ENCODE measurements around the gene EML3.
A peak's percentile ranks its signal among the peaks of the same experiment; 100 is the strongest.
"Not testable (repeated sequence)": the region's sequence is repeated elsewhere in the genome, so short reads cannot be mapped to it uniquely, and the experiment has no call there.

EML3 gene, protein sequence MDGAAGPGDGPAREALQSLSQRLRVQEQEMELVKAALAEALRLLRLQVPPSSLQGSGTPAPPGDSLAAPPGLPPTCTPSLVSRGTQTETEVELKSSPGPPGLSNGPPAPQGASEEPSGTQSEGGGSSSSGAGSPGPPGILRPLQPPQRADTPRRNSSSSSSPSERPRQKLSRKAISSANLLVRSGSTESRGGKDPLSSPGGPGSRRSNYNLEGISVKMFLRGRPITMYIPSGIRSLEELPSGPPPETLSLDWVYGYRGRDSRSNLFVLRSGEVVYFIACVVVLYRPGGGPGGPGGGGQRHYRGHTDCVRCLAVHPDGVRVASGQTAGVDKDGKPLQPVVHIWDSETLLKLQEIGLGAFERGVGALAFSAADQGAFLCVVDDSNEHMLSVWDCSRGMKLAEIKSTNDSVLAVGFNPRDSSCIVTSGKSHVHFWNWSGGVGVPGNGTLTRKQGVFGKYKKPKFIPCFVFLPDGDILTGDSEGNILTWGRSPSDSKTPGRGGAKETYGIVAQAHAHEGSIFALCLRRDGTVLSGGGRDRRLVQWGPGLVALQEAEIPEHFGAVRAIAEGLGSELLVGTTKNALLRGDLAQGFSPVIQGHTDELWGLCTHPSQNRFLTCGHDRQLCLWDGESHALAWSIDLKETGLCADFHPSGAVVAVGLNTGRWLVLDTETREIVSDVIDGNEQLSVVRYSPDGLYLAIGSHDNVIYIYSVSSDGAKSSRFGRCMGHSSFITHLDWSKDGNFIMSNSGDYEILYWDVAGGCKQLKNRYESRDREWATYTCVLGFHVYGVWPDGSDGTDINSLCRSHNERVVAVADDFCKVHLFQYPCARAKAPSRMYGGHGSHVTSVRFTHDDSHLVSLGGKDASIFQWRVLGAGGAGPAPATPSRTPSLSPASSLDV

DNA sequence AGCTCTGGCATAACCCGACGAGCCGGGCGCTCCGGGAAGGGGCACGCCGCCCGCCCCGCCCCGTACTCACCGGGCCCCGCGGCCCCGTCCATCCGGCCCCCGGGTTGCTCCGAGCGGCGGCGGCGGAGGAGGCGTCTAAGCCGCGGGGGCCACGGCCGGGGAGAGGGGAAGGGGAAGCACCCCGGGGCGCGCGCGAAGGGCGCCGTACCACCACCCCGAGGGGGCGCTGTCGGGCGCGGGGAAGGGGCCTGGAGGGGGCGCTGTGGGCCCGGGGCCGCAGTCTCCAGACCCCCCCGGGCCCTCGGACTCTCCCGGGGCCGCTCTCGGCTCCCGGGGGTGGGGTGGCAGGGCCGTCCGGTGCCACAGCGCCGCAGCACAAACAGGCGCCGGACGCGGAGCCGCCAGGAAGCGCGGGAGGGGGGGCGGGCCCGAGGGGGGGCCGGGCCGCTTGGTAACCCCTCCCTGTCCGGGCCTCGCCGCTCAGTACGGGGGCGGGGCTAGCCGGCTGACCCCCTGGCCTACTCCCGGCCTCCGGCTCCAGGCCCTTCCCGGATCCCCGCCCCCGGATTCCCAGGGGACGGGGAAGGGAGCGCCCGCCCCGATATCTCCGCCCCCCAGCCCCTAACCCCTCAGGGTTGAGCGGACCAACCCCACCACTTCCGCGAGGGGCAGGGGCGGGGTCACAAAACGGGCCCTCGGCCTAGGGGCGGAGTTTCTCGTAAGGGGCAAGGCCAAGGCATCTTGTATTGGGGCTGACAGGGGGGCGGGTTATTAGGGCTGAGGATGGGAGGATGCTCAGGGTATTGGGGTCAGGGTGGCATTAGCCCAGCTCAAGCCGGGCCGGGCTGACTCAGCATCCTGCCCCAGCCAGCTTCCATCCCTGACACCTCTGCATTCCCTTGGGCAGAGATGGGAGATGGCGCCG is at the start of gene EML3, which contains the start of gene ROM1:
Gene EML3 (minus strand): TSS at position 410 of the 925 bp plus-strand sequence. CDS start 318 bp downstream, at position 92.
Gene ROM1 (plus strand): TSS at position 892 of the 925 bp plus-strand sequence. CDS start 25 bp downstream, at position 917.
- DNase-seq (ENCODE audit: low read depth) = peak; percentile 87

DNA sequence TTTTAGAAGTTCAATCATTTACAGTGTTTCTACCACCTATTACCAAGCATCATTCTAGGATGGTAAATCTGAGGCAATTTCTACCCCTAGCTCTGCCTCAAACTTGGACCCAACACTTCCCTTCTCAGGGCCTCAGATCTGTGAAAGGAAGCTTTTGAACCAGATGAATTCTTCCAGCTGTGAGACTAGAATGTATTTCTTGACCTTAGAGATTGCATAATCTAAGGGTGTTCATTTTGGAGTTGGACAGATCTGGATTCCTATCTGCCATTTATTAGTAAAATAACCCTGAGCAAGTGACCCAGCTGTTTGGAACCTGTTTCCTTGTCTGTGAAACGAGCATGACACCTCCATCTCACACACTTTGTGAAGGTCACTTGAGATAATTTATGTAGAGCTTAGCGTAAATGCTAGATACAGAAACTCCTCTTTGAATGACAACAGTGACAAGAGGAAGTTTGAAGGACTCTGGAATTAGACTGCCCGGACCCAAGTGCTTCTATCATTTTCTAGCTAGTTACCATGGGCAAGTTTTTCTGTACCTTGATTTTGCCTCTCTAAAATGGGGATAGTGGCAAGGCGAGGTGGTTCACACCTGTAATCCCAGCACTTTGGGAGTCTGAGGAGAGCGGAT is 44.3 kb upstream of the EML3 start:
- DNase-seq (ENCODE audit: low read depth) = no peak

DNA sequence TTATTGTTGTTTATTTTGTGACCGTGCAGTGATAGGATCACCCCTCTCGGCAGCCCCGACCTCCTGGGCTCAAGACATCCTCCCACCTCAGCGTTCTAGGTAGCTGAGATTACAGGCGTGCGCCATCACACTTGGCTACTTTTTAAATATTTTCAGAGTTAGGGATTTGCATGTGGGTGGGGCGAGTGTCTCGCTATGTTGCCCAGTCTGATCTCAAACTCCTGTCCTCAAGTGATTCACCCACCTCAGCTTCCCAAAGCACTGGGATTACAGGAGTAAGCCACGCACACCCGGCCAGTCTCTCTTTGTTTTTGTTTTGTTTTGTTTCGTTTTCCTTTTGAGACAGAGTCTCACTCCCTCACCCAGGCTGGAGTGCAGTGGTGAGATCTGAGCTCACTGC is 41.7 kb upstream of the EML3 start:
- DNase-seq (ENCODE audit: low read depth) = no peak

DNA sequence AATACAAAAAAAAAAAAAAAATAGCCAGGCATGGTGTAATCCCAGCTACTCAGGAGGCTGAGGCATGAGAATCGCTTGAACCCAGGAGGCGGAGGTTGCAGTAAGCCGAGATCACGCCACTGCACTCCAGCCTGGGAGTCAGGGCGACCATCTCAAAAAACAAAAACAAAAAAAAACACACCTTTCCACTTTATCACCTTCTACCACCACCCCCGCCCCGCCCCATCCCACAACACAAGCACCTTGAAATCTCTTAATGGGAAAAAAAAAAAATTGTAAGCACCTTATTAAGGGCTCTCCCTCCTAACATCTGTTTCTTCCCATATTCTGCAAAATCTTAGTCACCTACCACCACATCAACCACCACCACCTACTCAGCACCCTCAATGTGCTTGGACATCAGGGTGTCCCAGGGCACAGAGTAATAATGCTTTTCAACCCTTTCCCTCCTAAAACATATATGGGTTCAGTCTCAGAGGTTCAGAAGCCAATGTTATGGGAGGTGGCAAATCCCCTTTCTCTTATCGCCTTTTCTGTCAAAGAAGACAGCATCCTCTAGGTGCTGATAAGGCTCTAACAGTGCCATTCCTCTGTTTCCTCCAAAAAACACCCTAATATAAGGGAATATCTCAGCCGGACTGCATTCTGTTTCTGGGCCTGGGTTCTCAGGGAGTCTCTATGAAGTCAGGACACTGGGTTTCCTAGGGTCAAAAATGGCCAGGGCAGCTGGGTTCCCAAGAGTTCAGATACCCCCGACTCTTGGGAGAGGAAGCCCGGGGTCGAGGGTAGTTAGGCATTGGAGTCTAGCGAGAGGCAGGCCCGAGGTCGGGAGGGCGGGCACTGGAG is 39.8 kb upstream of the EML3 start:
- no peak for DNase-seq (ENCODE audit: low read depth)

DNA sequence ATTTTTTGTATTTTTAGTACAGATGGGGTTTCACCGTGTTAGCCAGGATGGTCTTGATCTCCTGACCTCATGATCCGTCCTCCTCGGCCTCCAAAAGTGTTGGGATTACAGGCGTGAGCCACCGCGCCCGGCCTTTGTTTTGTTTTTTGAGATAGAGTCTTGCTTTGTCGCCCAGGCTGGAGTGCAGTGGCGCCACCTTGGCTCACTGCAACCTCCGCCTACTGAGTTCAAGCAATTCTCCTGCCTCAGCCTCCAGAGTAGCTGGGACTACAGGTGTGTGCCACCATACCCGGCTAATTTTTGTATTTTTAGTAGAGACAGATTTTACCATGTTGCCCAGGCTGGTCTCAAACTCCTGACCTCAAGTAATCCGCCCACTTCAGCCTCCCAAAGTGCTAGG is 37.7 kb upstream of the EML3 start:
- DNase-seq (ENCODE audit: low read depth) = not testable (repeated sequence)

DNA sequence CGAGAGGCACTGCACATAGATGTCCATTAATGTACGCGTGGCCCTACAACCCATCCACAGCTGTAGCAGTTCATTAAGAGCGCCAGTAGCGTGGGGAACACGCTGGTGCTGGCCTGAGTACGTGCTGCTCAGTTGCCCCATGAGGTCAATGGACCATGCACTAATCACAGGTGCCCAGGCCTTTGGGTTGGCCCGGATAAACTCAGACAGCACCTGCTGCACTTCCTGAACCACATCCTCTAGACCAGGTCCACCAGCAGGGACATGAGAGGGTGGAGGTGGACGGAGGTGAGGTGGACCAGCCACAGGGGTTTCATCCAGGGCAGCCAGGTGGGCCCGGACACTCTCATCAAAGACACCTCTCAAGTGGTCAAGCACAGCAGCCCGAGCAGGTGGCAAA is 36.9 kb upstream of the EML3 start:
- no peak for DNase-seq (ENCODE audit: low read depth)

DNA sequence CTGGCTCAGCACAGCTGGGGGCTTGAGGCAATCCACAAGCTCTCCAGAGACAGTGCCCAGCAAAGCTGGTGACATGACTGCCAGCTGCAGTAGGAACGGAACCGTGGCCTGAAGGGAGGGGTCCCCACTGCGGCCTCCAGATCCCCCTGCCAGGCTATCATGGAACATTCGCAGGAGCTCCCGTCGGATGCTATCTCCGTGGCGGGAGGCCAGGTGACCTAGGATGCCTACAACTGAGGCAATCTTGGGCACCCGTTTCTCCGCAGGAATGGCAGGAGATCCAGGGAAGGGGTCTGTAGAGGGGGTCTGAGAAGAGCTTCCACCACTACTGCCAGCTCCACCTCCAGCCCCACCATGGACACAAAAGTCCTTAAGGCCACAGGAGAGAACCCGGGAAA is 36.4 kb upstream of the EML3 start:
- no peak for DNase-seq (ENCODE audit: low read depth)

DNA sequence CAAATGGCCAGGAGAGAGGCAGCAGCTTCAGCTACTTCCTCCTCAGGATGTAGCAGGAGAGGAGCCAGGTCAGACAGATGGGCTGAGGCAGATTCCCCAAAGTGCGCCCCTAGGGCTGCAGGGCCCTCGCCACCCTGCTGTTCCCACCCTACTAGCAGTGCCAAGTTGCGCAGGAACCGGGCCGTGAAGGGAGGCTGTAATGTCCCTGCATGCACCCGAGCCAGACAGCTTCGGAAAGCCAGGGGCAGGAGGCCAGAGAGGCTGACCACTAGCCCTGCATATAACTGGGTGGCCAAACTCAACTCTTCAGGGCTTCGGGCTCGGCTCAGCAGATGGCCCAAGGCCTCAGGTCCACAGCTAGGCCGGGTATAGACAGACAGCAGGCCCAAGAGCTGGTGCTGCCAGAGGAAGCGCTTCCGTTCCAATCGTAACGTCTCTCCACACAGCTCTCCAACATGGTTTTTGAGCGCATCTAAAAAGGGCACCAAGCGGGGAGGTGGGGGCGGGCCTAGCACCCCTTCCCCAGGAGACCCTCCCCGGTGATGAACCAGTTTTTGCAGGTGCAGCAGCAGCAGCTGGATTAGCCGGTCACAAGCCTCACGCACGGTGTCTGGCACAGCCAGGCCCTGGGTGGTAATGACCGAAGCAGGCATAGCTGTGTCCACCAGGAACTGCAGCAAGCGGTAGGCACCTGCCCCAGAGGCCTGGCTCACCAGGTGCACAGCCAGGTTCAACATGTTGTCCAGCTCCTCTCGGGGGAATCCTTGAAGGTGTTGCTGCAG is 35.8 kb upstream of the EML3 start:
- no peak for DNase-seq (ENCODE audit: low read depth)

DNA sequence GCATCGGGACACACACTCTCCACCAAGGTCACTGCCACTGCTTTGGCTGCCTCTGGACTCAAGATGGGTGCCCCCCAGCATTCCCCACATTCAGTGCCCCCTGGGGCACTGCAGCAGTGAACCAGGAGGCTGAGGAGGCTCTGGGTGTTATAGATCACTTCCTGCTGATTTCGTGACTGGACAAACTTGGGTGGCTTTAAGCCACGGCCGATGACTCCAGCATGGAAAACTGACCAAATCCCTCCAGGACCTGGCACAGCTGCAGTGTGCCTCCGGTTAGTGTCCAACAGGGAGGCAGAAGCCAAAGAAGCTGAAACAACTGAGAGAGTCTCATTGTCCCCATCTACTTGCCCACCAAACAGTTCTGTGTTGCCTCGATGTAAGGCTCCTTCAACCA is 35.0 kb upstream of the EML3 start:
- DNase-seq (ENCODE audit: low read depth) = no peak

DNA sequence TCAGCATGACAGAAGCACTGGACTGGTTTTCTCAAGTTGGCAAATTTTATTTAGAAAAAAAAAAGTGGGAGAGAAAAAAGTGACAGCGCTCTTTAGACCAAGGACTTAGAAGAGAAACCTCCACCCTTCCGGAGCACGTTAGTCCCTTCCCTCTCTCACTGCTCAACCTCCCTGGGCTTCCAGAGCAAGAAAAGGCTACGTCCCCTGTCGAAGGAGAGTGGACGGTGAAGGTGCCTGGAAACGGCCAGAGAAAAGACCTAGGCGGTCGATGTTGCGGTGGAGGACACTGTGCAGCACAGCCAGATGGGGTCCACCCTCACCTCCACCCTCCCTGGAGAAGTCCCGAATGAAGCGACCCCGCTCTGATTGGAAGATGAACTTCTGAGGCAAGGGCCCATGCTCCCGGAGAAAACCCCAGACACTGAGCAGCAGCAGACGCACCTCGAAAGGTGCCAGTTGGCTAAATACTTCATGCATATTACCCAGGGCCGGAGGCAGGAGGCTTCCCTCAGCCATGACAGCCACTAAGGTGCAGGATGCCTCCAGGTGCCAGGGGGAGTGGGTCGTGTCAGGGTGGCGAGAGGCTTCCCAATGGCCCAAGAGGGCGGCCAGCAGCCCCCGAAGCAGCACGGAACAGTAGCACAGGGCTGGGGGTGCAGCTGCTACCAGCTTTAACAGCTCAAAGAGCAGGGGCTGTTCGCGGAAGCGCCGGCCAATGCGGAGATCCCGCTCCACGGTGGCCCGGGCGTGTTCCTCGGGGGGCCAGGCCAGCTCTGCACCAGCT is 34.4 kb upstream of the EML3 start:
- DNase-seq (ENCODE audit: low read depth) = no peak

DNA sequence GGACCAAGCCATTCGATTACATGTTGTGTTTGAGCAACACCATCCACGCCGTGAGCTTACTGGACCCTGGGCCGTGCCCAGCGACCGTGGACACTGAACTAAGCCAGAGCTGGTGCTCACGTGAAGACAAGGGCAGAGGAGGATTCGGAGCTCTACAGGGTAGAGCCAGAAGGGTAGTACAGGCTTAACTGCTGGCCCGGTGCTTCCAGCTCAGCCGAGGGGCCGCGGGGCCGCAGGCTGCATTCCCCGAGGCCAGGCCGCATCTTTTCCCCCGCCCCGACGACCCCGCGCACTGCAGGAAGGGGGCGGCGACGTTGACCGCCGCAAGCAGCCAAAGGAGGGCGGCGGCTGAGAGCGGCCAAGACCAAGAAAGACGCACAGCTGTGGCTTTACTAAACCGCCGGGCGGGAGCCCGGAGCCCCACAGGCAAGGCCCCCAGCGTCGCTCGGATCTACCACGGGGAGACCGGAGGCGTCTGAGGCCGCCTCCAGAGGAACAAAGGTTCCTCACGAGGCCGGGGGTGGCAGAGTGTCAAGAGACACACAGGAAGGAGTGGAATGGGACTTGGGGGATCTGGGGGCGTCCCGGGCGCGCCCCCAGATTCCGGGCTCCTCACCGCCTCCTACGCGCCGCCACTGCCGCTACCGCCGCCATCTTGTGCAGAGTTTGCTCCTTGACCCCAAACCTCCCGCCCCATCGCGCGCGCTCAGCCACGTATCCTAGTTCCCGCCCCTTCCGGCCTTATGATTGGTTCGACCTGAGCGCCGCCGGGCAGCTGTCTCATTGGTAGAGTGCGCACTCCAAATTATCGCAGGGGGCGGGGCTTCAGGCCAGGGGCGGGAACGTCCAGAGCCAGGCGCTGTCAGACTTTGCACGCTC is 33.6 kb upstream of the EML3 start, which contains the start of gene GANAB:
Gene GANAB (minus strand): TSS at position 668 of the 879 bp plus-strand sequence. CDS start 14 bp downstream, at position 654.
- DNase-seq (ENCODE audit: low read depth) = peak; percentile 99

DNA sequence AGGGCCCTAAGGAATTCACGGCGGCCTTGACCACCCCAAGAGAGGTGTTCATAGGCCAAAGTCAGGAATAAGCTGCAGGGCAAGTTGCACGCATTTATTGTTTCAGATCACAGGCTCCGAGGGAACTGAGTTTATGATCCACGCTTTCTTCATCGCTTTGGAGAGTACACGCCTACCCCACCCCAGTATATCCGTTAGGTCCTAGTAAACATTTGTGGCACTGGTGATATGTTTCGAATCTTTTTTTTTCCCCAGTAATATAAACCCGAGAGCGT is 33.0 kb upstream of the EML3 start:
- DNase-seq (ENCODE audit: low read depth) = no peak

DNA sequence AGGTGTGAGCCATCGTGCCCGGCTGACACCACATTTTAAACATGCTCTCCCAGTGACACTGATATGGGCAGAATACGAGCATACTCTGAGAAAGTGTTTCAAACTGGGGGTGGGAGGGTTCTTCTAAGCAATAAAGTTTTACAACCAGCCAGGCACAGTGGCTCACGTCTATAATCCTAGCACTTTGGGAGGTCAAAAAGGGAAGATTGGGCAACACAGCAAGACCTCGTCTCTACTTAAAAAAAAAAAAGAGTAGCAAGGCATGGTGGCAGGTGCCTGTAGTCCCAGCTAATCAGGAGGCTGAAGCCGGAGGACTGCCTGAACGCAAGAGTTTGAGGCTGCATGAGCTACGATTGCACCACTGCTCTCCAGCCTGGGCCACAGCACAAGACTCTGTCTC is 31.6 kb upstream of the EML3 start:
- no peak for DNase-seq (ENCODE audit: low read depth)

DNA sequence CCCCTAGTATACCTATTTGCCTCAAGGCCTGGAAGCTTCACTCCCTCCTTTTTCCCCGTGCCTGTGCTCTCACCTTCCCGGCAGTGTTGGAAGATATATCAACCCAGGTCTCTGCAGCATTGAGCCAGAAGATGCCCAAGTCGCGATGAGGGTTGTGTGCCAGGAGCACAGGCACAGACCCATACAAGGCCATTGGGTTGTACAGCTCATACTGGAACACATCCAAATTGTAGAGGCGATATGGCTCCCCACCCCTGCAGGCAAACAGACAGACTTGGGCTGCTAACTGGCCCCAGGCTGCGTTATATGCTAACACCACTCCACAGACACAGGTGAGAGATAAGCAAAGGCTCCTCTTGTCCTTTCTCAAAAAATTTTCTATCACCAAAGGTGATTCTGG is 19.9 kb upstream of the EML3 start:
- no peak for DNase-seq (ENCODE audit: low read depth)

DNA sequence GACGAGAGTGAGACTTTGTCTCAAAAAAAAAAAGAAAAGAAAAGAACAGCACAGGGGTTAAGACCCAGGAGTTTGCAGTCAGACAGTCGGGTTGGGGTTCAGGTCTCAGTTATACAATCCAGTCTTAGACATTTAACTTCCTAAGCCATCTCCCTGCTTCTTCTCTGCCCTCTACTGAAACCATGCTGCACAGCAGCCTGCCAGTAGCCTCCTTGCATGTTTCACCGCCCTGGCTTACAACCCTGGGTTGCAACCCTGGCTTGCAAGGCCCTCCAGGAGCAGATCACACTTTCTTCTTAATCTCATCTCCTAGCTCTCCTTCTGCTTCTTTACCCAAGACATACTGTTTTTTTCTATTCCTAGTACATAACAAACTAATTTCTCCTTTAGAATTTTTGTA is 15.1 kb upstream of the EML3 start:
- no peak for DNase-seq (ENCODE audit: low read depth)

DNA sequence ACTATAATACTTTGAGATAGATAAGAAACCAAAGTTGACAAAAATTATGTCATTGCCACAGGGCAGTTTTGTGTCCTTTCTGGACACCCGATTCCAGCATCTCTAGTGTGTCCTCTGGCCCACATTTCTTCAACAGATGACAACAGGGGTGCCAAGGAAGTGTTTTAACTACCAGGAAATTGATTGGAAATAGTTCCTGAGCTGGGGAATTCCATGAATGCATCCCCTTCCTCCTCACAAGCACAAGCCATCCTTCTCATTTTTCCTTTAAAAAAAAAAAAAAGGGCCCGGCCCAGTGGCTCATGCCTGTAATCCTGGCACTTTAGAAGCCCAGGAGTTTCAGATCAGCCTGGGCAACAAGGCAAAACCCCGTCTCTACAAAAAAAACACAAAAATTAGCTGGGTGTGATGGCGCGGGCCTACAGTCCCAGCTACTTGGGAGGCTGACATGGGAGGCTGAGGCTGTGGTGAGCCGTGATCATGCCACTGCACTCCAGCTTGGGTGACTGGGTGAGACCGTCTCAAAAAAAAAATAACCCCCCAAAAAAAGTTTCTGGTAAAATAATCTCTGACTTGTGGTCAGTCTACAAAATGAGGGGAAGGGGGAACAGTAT is 10.0 kb upstream of the EML3 start:
- no peak for DNase-seq (ENCODE audit: low read depth)

Measured in activated T-cell treated with anti-CD3 and anti-CD28 coated beads for 48 hours (primary cell).